ENCODE data around the gene CAP2. TPM values are rescaled to one million over a fixed set of nuclear protein-coding genes. Genes with fewer than 3 reads are reported as not detected.

CAP2 gene
- total RNA-seq, 1 experiment from 2014 or later: 7.2 TPM

DNA sequence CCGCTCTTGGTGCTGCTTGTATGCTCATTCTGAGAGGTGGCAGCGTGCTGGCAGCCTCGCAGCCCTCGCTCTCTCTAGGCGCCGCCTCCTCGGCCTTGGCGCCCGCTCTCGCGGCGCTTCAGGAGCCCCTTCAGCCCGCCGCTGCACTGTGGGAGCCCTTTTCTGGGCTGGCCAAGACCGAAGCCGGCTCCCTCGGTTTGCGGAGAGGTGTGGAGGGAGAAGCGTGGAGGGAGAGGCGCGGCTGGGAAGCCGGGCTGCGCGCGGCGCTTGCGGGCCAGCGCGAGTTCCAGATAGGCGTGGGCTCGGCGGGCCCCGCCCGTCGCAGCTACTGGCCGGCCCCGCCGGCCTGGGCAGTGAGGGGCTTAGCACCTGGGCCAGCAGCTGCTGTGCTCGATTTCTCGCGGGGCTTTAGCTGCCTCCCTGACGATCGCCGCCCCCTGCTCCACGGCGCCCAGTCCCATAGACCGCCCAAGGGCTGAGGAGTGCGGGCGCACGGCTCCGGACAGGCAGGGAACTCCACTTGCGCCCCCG, 187.2 kb downstream of the CAP2 start:
- peaks cover 14% of the 10 kb centered on the region for H3K27me3 Mint-ChIP-seq (ENCODE audit: low read depth)
- ChIA-PET POLR2A (interaction anchor here (0.8 kb wide), 1 partner anchor 20 kb away, joined by 4 read pairs; the partner anchor contains the start of gene FAM8A1), CTCF (interaction anchor here (0.7 to 1.8 kb wide), 3 partner anchors 75 to 380 kb away, joined by 3 to 8 read pairs (median 5); no protein-coding TSS in a partner anchor)
- TF ChIP-seq NR2C2 (CRISPR knock-in tag; IDR thresholded peaks at IDR 0.05) (no peak), ATF6 (CRISPR knock-in tag; IDR thresholded peaks at IDR 0.05) (no peak), MAX (CRISPR knock-in tag; IDR thresholded peaks at IDR 0.05) (peak; percentile 29; the same call in 1 of the 2 replicates), SOX15 (CRISPR knock-in tag; IDR thresholded peaks at IDR 0.05) (no peak), AR (CRISPR knock-in tag; IDR thresholded peaks at IDR 0.05) (no peak), FOXK1 (CRISPR knock-in tag; IDR thresholded peaks at IDR 0.05) (no peak), SMAD3 (CRISPR knock-in tag; IDR thresholded peaks at IDR 0.05; ENCODE audit: borderline replicate concordance) (no peak), OVOL2 (CRISPR knock-in tag; IDR thresholded peaks at IDR 0.05; ENCODE audit: borderline replicate concordance) (no peak), IRF2 (CRISPR knock-in tag; IDR thresholded peaks at IDR 0.05; ENCODE audit: borderline replicate concordance, low read depth) (no peak), ZSCAN18 (CRISPR knock-in tag; IDR thresholded peaks at IDR 0.05) (no peak), ZMAT4 (CRISPR knock-in tag; IDR thresholded peaks at IDR 0.05) (no peak), ATF2 (CRISPR knock-in tag; IDR thresholded peaks at IDR 0.05; ENCODE audit: borderline replicate concordance, low read depth) (no peak), GTF2I (CRISPR knock-in tag; conservative IDR thresholded peaks at IDR 0.05) (no peak)
- TF ChIP-seq, protein P1, sequence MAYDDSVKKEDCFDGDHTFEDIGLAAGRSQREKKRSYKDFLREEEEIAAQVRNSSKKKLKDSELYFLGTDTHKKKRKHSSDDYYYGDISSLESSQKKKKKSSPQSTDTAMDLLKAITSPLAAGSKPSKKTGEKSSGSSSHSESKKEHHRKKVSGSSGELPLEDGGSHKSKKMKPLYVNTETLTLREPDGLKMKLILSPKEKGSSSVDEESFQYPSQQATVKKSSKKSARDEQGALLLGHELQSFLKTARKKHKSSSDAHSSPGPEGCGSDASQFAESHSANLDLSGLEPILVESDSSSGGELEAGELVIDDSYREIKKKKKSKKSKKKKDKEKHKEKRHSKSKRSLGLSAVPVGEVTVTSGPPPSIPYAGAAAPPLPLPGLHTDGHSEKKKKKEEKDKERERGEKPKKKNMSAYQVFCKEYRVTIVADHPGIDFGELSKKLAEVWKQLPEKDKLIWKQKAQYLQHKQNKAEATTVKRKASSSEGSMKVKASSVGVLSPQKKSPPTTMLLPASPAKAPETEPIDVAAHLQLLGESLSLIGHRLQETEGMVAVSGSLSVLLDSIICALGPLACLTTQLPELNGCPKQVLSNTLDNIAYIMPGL (CRISPR knock-in tag; IDR thresholded peaks at IDR 0.05): peak; percentile 42; the same call in 1 of the 2 replicates
- TF ChIP-seq, protein P2, sequence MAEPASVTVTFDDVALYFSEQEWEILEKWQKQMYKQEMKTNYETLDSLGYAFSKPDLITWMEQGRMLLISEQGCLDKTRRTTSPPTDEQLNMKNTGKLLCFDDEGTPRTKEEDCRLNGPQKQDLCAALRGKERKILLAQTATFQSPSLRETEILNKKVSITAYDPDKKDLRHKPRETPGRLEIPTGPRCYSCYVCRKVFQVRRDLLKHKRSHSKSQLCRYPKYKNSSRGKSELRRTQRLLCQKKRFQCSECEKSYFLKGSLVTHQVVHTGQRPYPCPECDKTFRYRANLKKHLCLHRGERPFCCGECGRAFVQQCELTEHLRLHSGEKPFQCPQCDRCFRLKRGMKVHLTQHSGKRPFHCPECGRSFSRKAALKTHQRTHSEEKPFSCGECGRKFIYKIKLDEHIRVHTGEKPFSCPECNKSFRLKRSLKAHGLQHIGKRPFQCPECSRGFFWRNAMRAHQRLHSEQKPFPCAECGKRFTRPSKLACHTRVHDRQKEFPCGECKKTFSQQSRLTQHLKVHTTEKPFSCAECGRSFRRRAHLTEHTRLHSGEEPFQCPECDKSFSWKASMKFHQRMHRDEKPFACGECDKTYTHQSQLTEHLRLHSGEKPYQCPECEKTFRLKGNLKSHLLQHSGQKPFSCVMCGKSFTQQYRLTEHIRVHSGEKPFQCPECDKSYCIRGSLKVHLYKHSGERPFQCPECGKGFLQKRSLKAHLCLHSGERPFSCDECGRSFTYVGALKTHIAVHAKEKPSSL (CRISPR knock-in tag; conservative IDR thresholded peaks at IDR 0.05): no peak
- TF ChIP-seq, protein P3, sequence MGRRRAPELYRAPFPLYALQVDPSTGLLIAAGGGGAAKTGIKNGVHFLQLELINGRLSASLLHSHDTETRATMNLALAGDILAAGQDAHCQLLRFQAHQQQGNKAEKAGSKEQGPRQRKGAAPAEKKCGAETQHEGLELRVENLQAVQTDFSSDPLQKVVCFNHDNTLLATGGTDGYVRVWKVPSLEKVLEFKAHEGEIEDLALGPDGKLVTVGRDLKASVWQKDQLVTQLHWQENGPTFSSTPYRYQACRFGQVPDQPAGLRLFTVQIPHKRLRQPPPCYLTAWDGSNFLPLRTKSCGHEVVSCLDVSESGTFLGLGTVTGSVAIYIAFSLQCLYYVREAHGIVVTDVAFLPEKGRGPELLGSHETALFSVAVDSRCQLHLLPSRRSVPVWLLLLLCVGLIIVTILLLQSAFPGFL (CRISPR knock-in tag; IDR thresholded peaks at IDR 0.05; ENCODE audit: borderline replicate concordance): no peak
- H3K4me3 Mint-ChIP-seq: peak overlapping the region; percentile 59
- DNase-seq (ENCODE audit: low spot score) (peak; percentile 60), ATAC-seq (peak; percentile 84)
- H3K9me3 Mint-ChIP-seq: peaks cover 30% of the 10 kb centered on the region
- H3K36me3 Mint-ChIP-seq: peaks cover 11% of the 10 kb centered on the region
- no peaks in the 10 kb centered on the region for H3K4me1 Mint-ChIP-seq
- H3K27ac Mint-ChIP-seq: no peak overlapping the region
